GM18498 (cell line): ENCODE measurements around the gene SPSB3.
"Not testable (repeated sequence)": the region's sequence is repeated elsewhere in the genome, so short reads cannot be mapped to it uniquely, and the experiment has no call there.

Source experiments
- ATAC-seq: cut with Tn5 transposase; IDR thresholded peaks from one replicate; pipeline ENCODE4 v1.9.1; 2021; ENCODE audit warnings: mild to moderate bottlenecking, moderate library complexity; ENCODE audit not compliant: unreplicated experiment

Gene SPSB3

DNA sequence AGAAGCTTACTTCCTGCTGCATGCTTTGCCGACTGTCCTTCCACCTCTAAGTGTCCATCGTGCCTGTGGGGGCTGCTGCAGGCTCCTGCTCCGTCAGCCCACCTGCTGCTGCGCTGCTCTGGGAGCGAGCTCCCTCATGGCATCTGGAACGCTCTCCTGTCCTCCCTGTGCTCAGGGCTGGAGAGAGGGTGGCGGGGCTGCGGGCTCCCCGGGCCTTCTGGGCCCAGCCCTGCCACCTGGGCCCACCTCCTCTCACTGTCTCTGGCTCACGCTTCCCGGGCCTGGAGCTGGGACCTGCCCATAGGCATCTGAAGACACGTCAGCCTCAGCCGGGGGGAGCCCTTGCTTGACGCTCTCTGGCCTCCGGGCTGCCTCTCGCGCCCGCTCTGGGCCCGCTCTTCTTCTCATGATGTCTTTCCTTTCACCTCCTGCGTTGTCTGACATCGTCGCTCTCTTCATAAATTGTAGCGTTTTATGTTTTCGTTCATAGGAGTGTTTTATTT lies 38.0 kb downstream of the SPSB3 start:
- ATAC-seq = no peak

DNA sequence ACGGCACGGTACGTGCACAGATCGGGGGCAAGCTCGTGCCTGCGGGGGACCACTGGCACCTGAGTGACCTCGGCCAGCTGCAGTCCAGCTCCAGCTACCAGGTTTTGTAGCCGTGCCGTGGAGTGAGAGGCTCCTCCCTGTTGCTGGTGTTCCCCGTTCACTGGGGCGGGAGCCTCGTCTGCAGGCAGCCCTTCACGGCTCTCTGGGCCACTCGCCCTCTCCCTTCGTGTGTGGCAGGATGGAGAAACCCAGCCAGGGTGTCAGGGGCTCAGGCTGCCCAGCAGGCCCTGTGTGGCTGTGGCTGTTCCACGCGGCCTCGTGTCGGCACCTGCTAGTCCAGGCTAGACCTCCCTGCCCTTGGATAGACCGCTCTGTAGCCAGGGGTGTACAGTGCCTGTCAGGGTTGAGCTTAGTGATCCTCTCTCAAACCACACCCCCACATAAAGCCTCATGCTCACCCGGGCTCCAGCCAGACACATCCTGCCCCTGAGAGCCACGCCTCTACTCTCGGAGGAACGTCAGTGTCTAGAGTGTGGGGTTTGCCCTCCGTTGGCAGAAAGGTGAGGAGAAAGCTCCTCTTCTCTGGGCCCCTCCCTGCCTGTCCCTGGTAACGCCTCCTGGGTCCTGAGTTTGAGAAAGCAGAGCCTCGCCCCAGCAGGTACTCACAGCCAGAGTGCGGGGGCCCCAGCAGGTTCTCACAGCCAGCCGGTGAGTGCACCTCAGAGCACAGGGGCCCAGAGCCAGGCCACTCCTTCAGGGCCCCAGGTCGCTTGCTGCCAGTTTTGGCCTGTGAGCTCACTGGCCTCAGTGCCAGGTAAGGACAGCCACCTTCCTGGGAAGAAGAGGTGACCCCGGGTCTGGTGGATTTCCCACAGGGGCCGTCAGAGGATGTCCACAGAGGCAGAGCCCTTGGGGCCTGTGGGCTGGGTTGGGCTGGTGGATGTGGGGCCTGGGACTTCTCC lies 38.7 kb downstream of the SPSB3 start:
- ATAC-seq = no peak

DNA sequence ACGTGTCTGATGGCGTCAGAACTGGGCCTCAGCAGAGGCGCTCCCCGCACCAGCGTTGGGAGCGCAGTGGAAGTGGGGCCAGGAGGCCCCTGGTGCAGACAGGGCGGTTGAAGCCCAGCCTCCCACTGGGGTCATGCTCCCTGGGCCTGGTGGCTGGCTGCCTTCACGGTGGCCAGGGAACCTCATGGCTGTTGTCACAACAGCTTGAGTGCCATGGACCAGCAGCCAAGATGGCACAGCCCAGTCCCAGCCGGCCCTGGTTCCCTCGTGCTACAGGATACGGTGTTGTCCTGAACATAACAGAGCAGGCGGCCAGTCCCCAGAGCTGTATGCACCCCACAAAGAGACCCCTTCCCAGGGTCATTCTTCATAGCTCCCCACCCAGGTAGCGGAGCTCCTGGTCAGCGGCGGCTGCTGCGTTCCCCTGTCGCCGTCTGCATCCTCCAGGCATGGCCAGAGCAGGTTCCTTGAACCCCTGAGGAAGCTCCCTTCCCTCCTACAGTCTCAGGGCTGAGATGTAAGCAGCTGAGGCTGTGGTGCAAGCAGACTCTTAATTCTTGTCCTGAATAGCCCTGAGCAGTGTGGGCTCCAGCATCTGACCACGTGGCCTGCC lies 40.7 kb downstream of the SPSB3 start:
- ATAC-seq = no peak

DNA sequence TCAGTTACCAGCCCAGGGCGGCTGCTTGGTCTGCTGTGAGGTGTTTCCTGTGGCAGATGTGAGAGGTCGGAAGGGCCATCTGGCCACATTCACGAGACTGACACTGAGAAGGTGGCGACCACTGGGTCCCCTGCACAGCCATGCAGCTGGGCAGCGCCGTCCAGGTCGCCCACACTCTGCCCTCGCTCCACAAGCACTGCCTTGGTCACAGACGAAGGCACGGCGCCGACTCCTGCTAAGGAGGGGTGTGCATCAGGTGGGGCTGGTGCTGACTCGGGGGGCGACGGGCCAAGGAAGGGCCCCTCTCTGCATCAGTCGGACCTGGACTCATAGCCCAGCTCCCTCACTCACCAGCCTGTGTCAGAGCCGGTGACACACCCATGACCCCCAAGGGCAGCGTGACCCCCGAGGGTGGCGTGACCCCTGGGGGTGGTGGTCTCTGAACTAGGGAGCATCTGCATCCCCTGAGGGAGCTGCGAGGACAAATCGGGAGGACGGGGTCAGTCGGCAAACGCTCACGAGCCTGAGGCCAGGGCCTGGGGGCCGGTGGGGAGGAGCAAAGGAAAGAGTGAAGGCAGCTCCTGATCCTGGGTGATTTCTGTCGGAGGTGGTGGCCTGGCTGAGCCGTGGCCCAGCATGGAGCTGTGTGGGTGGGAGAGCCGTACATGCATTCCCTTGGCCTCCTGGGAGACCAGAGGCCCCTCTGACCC lies 41.4 kb downstream of the SPSB3 start:
- ATAC-seq = no peak

DNA sequence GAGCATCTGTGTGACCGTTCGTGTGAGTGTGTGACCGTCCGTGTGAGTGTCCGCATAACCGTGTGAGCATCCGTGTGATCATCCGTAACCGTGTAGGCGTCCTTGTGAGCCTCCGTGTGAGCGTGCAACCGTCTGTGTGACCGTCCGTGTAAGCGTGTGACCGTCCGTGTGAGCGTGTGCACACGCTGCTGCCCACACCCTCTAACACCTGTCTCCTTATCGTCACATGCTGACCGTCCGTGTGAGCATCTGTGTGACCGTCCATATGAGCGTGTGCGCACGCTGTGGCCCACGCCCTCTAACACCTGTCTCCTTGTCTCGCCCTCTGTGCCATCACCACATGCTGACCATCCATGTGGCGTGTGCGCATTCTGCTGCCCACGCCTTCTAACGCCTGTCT lies 42.1 kb downstream of the SPSB3 start:
- no peak for ATAC-seq

DNA sequence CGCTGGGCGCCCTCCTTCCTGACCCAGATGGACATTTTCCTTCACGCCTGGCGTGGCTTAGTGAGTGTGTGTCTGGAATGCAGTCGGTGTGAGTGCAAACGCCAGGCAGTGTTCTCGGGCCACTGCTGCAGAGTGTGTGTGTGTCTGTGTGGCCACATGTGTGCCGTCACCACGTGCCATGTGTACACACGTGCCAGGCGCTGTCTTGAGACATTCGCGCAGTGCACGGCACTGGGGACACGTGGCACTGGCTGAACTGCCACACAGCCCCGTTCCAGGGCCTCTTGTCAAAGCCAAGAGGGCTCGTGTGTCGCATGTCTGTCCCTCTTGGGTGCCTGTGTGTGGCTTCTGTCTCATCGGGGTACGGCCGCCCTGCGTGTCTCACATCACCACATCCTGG lies 47.6 kb downstream of the SPSB3 start:
- ATAC-seq = no peak

DNA sequence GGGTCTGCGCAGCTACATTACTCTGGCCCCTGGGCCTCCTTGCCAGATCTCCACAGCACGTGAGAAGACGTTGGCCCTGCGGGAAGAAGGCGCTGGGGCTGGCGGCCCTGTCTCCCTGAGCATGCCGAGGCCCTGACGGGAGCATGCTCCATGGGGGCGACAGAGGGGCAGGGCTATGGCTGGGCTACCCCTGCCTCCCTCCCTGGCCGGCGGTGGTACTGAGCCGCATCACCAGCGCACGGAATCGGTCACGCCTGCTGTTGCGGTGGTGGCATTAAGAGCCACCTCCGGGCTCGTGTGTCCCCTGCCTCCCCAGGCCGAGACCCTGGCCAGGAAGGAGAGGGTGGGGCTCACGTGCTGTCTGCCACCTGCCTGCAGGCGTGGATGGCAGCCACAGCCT lies 48.2 kb downstream of the SPSB3 start:
- ATAC-seq = no peak

DNA sequence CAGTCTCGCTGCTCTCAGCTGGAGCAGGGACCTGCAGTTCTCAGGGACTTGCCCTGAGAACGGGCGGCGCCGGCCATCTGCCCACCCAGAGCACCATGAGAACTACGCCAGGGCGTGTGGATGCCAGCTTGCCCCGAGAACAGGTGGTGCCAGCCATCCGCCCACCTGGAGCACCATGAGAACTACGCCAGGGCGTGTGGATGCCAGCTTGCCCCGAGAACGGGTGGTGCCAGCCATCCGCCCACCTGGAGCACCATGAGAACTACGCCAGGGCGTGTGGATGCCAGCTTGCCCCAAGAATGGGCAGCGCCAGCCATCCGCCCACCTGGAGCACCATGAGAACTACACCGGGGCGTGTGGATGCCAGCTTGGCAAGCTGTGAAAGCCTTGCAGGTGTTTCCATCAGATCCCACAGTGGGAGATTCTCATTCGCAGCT lies 49.8 kb downstream of the SPSB3 start:
- ATAC-seq = not testable (repeated sequence)

DNA sequence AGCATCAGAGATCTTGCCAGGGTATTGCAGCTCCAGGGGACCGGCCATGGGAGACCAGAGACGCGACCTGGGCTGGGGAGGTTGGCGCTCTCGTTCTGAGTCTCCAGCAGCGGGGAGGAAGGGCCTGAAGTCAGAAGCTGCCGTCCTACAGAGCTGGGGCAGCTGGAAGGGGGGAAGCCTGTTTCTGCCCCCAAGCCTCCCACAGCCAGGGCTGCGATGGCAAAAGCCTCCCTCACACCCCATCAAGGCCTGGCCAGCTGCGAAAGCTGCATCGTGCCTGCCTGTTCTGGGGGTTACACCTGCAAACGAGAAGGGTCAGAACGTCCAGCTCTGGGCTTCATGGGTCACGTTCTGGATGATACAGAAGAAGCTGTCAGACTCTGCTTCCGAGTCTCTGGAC lies 50.3 kb downstream of the SPSB3 start:
- ATAC-seq = no peak

DNA sequence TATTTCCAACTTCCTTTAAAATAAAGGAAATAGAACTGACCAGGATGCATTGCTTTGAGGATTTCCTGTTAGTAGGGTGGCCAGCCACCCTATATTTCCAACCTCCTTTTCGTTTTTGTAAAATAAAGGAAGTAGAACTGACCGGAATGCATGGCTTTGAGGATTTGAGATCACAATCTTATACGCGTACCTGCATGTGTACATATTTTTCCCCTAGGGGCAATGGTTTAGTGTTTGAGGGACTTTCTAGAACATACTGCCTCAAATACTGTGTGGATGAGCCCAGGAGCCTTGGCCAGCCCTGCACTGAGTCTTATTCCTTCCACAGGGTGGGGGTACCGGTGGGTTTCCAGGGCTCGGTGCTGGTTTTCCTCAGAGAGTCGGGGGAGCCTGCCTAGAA lies 50.8 kb downstream of the SPSB3 start:
- ATAC-seq = no peak

DNA sequence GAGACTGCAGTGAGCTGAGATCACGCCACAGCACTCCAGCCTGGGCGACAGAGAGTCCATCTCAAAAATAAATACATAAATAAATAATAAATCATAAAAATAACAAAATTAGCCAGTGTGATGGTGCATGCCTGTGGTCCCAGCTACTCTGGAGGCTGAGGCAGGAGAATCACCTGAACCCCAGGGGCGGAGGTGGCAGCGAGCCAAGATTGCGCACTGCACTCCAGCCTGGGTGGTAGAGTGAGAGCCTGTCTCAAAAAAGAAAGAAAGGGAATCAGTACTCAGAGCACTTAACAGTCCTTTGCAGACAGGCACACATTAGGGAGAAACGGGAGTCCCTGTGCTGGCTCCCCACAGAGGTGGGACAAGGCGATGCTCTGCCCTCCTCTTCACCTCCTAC lies 51.3 kb downstream of the SPSB3 start:
- no peak for ATAC-seq

DNA sequence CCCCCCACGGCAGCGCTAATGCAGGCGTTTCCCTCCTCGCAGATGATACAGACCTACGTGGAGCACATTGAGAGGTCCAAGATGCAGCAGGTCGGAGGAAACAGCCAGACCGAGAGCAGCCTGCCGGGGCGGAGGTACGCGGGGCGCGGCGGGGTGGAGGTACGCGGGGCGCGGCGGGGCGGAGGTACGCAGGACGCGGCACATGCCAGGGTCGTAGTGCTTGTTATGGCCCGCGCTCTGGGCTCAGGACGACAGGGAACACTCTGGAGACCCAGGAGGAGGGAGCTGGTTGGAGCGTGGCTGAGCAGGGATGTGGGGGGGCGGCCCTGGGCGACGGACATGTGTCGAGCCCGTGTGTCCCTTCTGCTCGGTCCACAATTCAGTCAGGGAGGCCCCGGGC lies 52.9 kb downstream of the SPSB3 start:
- ATAC-seq = no peak

DNA sequence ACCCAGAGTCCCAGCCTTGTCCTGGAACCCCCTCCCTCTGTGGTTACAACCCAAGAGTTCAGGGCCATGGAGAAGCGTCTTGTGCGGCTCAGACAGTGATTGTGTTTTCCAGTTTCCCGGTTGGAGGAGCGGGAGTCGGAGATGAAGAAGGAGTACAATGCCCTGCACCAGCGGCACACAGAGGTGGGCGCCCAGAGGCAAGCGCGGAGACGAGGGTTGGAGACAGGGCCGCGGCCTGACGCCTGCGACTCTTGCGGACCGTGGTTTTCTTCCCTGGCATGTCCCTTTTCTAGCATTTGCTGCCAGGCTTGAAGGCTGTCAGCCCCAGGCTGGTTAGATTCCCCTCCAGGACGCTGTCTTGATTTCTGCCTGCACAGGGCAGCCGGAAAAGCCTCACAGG lies 53.3 kb downstream of the SPSB3 start:
- ATAC-seq = no peak

DNA sequence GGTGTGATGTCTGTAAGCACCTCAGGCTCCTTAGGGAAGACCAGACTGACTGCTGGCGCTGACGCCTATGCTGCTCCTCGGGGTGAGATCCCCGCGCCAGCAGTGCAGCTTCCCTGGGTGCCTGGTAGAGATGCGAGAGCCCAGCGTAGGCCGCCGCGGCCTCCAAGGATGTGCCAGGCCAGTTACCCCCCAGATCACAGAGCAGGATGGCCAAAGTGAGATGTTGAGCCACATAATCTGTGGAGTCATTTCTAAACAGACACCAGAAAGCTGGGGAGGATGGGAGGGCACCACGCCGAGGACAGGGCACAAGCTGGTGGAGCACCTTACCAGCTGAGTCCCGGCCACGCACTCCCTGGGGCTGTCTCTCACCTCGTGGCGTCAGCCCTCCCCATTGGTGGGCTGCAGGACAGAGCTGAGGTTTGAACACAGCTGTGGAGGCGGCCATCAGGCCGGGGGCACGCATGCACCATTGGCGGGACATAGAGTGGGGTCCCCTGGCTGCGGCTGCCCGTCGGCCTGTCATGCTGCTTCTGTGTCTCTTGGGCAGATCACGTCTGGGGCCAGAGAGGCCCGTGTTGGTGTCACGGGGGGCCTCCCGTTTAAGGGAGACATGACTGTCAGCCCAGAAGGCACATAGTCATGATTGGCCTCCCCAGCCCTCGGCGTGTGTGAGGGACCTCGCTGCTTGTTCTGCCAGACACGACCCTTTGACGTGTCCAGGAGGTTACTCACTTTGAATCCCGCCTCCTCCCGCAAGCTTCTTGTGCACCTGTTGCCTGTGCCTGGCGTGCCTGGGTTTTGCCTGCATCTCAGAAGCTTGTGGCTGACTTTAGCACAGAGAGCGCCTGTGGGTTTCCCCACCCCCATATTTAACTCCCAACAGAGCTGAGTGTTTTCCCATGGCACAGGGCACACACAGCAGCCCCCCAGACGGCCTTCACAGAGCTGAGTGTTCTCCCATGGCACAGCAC lies 54.4 kb downstream of the SPSB3 start:
- no peak for ATAC-seq
